RPMI8226 (cell line): ENCODE results near the gene BTBD10.
A peak's percentile ranks its signal among the peaks of the same experiment; 100 is the strongest.

ENCODE experiments used
- DNase-seq: peaks from one replicate; pipeline ENCODE4 v3.0.0-alpha.2; 2015

BTBD10 gene

GRCh38 chr11:13338019-13338426, 125.0 kb downstream of the BTBD10 start:
- DNase-seq = peak; percentile 37
